HEK293T (cell line): ENCODE data around the gene E2F7.

Experiments used
- CTCF ChIA-PET: fragments of 350-600 bp; formaldehyde crosslinking; extraction: SDS; loops from one replicate; lab custom pipeline; 2021; ENCODE audit warnings: antibody characterized with exemption, inconsistent platforms; lab: Yijun Ruan, JAX
- POLR2A ChIA-PET: fragments of 350-600 bp; formaldehyde crosslinking; extraction: SDS; loops from one replicate; lab custom pipeline; 2020; ENCODE audit warnings: antibody characterized with exemption, inconsistent platforms; lab: Yijun Ruan, JAX
- DNase-seq: peaks from one replicate; pipeline ENCODE4 v3.0.0; 2012; ENCODE audit warnings: mixed read lengths; ENCODE audit errors: extremely low spot score
- ARNT ChIP-seq: fragments of 450-650 bp; IDR thresholded peaks from 2 replicates; pipeline ENCODE4 v1.6.1; 2017; ENCODE audit warnings: mild to moderate bottlenecking
- BHLHE40 ChIP-seq: fragments of 450-650 bp; IDR thresholded peaks from 2 replicates; pipeline ENCODE4 v1.6.1; 2016; ENCODE audit warnings: mild to moderate bottlenecking, moderate library complexity, borderline replicate concordance
- CTBP1 ChIP-seq: fragments of 450-650 bp; IDR thresholded peaks from 2 replicates; pipeline ENCODE4 v1.6.1; 2016; ENCODE audit warnings: borderline replicate concordance
- ELF4 ChIP-seq: fragments of 450-650 bp; IDR thresholded peaks from 2 replicates; pipeline ENCODE4 v1.6.1; 2017; ENCODE audit warnings: antibody characterized with exemption
- FOXA1 ChIP-seq: fragments of 450-650 bp; IDR thresholded peaks from 2 replicates; pipeline ENCODE4 v1.6.1; 2016; ENCODE audit warnings: mild to moderate bottlenecking
- FOXK2 ChIP-seq: fragments of 450-650 bp; IDR thresholded peaks from 2 replicates; pipeline ENCODE4 v1.6.1; 2016; ENCODE audit warnings: mild to moderate bottlenecking
- FOXM1 ChIP-seq: fragments of 450-650 bp; IDR thresholded peaks from 2 replicates; pipeline ENCODE4 v1.6.1; 2017; ENCODE audit warnings: mild to moderate bottlenecking, borderline replicate concordance
- HDGF ChIP-seq: fragments of 450-650 bp; IDR thresholded peaks from 2 replicates; pipeline ENCODE4 v1.6.1; 2017; ENCODE audit warnings: antibody characterized with exemption, borderline replicate concordance
- L3MBTL2 ChIP-seq: fragments of 450-650 bp; conservative IDR thresholded peaks from 2 replicates; pipeline ENCODE4 v1.6.1; 2016; ENCODE audit warnings: mild to moderate bottlenecking
- LEF1 ChIP-seq: fragments of 450-650 bp; IDR thresholded peaks from 2 replicates; pipeline ENCODE4 v1.6.1; 2017; ENCODE audit warnings: mild to moderate bottlenecking, borderline replicate concordance
- NFRKB ChIP-seq: fragments of 450-650 bp; IDR thresholded peaks from 2 replicates; pipeline ENCODE4 v1.6.1; 2016; ENCODE audit warnings: mild to moderate bottlenecking, moderate library complexity
- SP1 ChIP-seq: fragments of 450-650 bp; IDR thresholded peaks from 2 replicates; pipeline ENCODE4 v1.6.1; 2017
- SUZ12 ChIP-seq: fragments of 450-650 bp; IDR thresholded peaks from 2 replicates; pipeline ENCODE4 v1.6.1; 2016; ENCODE audit warnings: mild to moderate bottlenecking
- TARDBP ChIP-seq: fragments of 450-650 bp; IDR thresholded peaks from 2 replicates; pipeline ENCODE4 v1.6.1; 2016
- ZNF384 ChIP-seq: fragments of 450-650 bp; IDR thresholded peaks from 2 replicates; pipeline ENCODE4 v1.6.1; 2016
- TF ChIP-seq, protein P1 (sequence below): fragments of 450-650 bp; IDR thresholded peaks from 2 replicates; pipeline ENCODE4 v1.6.1; 2016

E2F7 gene

GRCh38 chr12:77065361-77066204 is at the start of gene E2F7:
Gene E2F7, minus strand, starts transcription at chr12:77065569. Its CDS starts 934 bp downstream, at chr12:77064635.
- peak; percentile 94 for DNase-seq
- ChIA-PET CTCF (no interaction called here), POLR2A (no interaction called here)
- TF ChIP-seq FOXA1: no peak
- no peak for TF ChIP-seq ARNT
- TF ChIP-seq L3MBTL2: peak; percentile 90

GRCh38 chr12:77113971-77114370 is 48.6 kb upstream of the E2F7 start:
- POLR2A ChIA-PET: no interaction called here

GRCh38 chr12:77108707-77109106 is 43.3 kb upstream of the E2F7 start:
- TF ChIP-seq ZNF384 (no peak), FOXA1 (no peak), ELF4 (no peak), BHLHE40 (no peak), SUZ12 (no peak), FOXM1 (no peak)
- TF ChIP-seq, protein P1, sequence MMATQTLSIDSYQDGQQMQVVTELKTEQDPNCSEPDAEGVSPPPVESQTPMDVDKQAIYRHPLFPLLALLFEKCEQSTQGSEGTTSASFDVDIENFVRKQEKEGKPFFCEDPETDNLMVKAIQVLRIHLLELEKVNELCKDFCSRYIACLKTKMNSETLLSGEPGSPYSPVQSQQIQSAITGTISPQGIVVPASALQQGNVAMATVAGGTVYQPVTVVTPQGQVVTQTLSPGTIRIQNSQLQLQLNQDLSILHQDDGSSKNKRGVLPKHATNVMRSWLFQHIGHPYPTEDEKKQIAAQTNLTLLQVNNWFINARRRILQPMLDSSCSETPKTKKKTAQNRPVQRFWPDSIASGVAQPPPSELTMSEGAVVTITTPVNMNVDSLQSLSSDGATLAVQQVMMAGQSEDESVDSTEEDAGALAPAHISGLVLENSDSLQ: no peak
- ChIA-PET CTCF (no interaction called here), POLR2A (no interaction called here)
- no peak for DNase-seq

More at GRCh38 chr12:77113971-77114370, 48.6 kb upstream of the E2F7 start:
- TF ChIP-seq FOXK2 (no peak), SUZ12 (no peak), CTBP1 (no peak)
- CTCF ChIA-PET: no interaction called here
- no peak for DNase-seq

- ChIA-PET POLR2A (no interaction called here), CTCF (no interaction called here)
- DNase-seq: no peak
- TF ChIP-seq TARDBP (no peak), FOXM1 (no peak), HDGF (no peak), ARNT (no peak), ZNF384 (no peak), BHLHE40 (no peak), FOXA1 (no peak), LEF1 (no peak), SUZ12 (no peak)
These were observed 41.8 kb upstream of the E2F7 start for GRCh38 chr12:77107121-77107520.

DNA sequence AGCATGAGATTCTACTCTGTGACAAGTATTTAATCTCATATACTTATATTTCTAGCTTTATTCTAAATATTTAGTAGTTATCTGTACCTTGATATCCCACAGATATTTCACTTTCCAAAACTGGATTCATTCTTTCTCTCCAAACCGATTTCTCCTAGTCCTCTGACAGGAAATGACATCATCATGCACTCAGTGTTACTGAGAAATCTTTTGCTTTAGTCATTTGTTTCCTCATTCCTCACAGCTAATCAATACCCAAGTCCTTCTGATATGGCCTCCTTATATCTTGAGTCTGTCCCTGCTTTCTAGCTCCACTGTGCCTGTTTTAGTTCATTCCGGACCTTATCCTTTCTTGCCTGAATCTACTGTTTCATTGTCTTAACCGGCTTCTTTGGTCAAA is 39.4 kb upstream of the E2F7 start:
- ChIA-PET CTCF (no interaction called here), POLR2A (no interaction called here)
- DNase-seq: no peak
- TF ChIP-seq TARDBP (no peak), BHLHE40 (no peak), FOXM1 (no peak), LEF1 (no peak), HDGF (no peak), ELF4 (no peak)
- TF ChIP-seq, protein P1: no peak

DNA sequence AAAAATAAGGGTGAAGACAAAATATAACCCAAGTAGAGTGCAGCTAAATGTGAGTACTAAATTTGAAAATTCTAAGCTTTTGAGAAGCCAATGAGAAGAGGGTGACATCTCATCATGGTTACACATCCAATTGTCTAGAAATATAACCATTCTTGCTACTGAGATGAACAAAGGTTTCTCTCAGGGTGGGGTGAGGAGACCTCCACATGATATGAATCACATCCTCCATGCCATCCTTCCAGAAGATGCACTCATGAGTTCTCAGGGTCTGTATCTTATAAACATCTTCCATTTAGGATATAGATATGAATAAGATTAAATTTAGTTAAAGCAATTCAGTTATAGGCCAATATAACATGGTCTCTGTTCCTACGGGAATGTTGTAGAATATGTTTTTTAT is 38.9 kb upstream of the E2F7 start:
- POLR2A ChIA-PET: no interaction called here
- DNase-seq: no peak
- CTCF ChIA-PET: no interaction called here
- TF ChIP-seq FOXK2 (no peak), FOXM1 (no peak), ARNT (no peak), FOXA1 (no peak)
- TF ChIP-seq, protein P1: no peak

DNA sequence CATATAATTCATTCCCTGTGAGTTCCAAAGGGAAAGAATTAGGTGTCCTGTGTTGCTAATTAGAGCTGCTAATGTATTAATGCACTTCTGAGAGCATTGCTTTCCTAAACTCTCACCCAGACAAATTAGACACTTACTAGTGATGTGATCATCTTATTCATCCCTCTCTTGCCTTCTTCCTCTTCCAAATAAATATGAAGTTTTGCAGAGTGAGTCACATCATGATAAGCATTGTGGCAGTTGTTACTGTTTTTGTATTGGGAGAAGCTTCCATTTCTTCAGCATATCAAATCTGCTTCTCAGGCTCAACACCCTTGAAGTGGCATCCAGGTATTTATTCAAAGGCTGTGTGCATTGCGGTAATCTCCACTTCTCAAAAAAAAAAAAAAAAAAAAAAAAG is 37.3 kb upstream of the E2F7 start:
- no peak for TF ChIP-seq LEF1
- no peak for TF ChIP-seq ZNF384
- TF ChIP-seq TARDBP: no peak
- TF ChIP-seq L3MBTL2: no peak
- TF ChIP-seq SUZ12: no peak
- TF ChIP-seq FOXM1: no peak
- TF ChIP-seq ELF4: no peak
- TF ChIP-seq BHLHE40: no peak
- no peak for TF ChIP-seq HDGF
- no peak for TF ChIP-seq FOXA1
- TF ChIP-seq FOXK2: no peak
- no peak for TF ChIP-seq CTBP1
- no peak for TF ChIP-seq ARNT
- TF ChIP-seq, protein P1: no peak
- TF ChIP-seq SP1: no peak
- no peak for TF ChIP-seq NFRKB
- DNase-seq: no peak
- CTCF ChIA-PET: interaction anchor here (0.7 kb wide), 1 partner anchor 726 kb away, joined by 3 read pairs; no protein-coding TSS in a partner anchor
- POLR2A ChIA-PET: no interaction called here
